Fibroblast of lung (primary cell): ENCODE measurements around the gene CISH. TPM values are rescaled to one million over a fixed set of nuclear protein-coding genes. Genes with fewer than 3 reads are reported as not detected.

Experiments
- DNase-seq, 2 donors: peaks; one replicate each; pipeline versions ENCODE4 v3.0.0 to v3.0.0-alpha.2; 2010; ENCODE audit warnings: low read depth in 2 of 2
- H2AFZ ChIP-seq: 2 replicates; pipeline ENCODE4 v1.5.1; 2012; ENCODE audit warnings: low read length, control low read depth, inconsistent platforms
- H3K27ac ChIP-seq: 2 replicates; pipeline ENCODE4 v1.5.1; 2011; ENCODE audit warnings: low read length, control low read depth; ENCODE audit not compliant: insufficient read depth
- H3K27me3 ChIP-seq: 2 replicates; pipeline ENCODE4 v1.5.1; 2011; ENCODE audit warnings: mild to moderate bottlenecking, low read length; ENCODE audit not compliant: control insufficient read depth, insufficient read depth
- H3K36me3 ChIP-seq: 2 replicates; pipeline ENCODE4 v1.5.1; 2011; ENCODE audit warnings: low read length; ENCODE audit not compliant: control insufficient read depth, insufficient read depth
- H3K4me1 ChIP-seq: 2 replicates; pipeline ENCODE4 v1.5.1; 2011; ENCODE audit warnings: low read length; ENCODE audit not compliant: control insufficient read depth, insufficient read depth; ENCODE audit errors: extremely low read depth
- H3K4me2 ChIP-seq: 2 replicates; pipeline ENCODE4 v1.5.1; 2011; ENCODE audit warnings: low read length, control low read depth; ENCODE audit not compliant: insufficient read depth; ENCODE audit errors: extremely low read depth
- H3K4me3 ChIP-seq, 4 experiments: fragments of 200-600 bp in 1 of 4; sonication (generic) in 1 of 4; replicated peaks in 1 of 4; 2 replicates each; pipeline ENCODE4 v1.5.1; 2011 to 2016; ENCODE audit warnings: low read length in 4 of 4, low read depth in 3 of 4, mild to moderate bottlenecking in 3 of 4, control low read depth in 2 of 4, inconsistent platforms in 1 of 4, mixed read lengths in 1 of 4; ENCODE audit not compliant: insufficient read depth in 1 of 4; ENCODE audit errors: control extremely low read depth in 1 of 4
- H3K79me2 ChIP-seq: 2 replicates; pipeline ENCODE4 v1.5.1; 2012; ENCODE audit warnings: mild to moderate bottlenecking, low read length, inconsistent platforms; ENCODE audit not compliant: control insufficient read depth, insufficient read depth
- H3K9ac ChIP-seq: 2 replicates; pipeline ENCODE4 v1.5.1; 2011; ENCODE audit warnings: mild to moderate bottlenecking, low read length, control low read depth; ENCODE audit not compliant: insufficient read depth
- H3K9me3 ChIP-seq: 2 replicates; pipeline ENCODE4 v1.5.1; 2012; ENCODE audit warnings: low read depth, low read length; ENCODE audit not compliant: control insufficient read depth, insufficient read depth
- H4K20me1 ChIP-seq: 2 replicates; pipeline ENCODE4 v1.5.1; 2011; ENCODE audit warnings: low read length; ENCODE audit not compliant: control insufficient read depth, insufficient read depth; ENCODE audit errors: extremely low read depth
- EZH2 ChIP-seq: IDR thresholded peaks from 2 replicates; pipeline ENCODE4 v1.5.1; 2012; ENCODE audit warnings: low read length, control low read depth, mild to moderate bottlenecking; ENCODE audit errors: missing control alignments
- polyA plus RNA-seq, 2 donors: library from polyadenylated mRNA; depleted of rRNA in 1 of 2; stranded (reverse) in 1 of 2; unstranded in 1 of 2; fragments of >200 nt; gene quantifications; 2 replicates each; pipeline ENCODE4 v1.2.1, GENCODE V29; 2011 to 2012; ENCODE audit warnings: missing spikeins in 1 of 2
- total RNA-seq: library from RNA; depleted of rRNA; stranded (reverse); fragments of >200 nt; gene quantifications from 2 replicates; pipeline ENCODE4 v1.2.1, GENCODE V29; 2014
- TF ChIP-seq, protein P1 (sequence below), 2 donors: IDR thresholded peaks in 1 of 2; conservative IDR thresholded peaks in 1 of 2; 1 replicate in 1 of 2; 2 replicates in 1 of 2; pipeline ENCODE4 v1.5.1; 2011 to 2012; ENCODE audit warnings: low read length in 2 of 2, control low read depth in 1 of 2, inconsistent platforms in 1 of 2, low read depth in 1 of 2, mild to moderate bottlenecking in 1 of 2

Gene CISH
- total and polyA plus RNA-seq, 2 donors (not counting 1 experiment from before 2014, with no cell fraction given), result 0.99 to 1.9 TPM

- Histone ChIP-seq H3K4me3 (no peak overlapping the region), H3K27me3 (no peaks in the 10 kb centered on the region), H3K9me3 (no peaks in the 10 kb centered on the region), H3K9ac (no peak overlapping the region), H2AFZ (no peak overlapping the region), H4K20me1 (no peaks in the 10 kb centered on the region), H3K36me3 (no peaks in the 10 kb centered on the region), H3K27ac (no peak overlapping the region), H3K79me2 (no peaks in the 10 kb centered on the region), H3K4me1 (no peaks in the 10 kb centered on the region), H3K4me2 (no peak overlapping the region)
- TF ChIP-seq EZH2, result no peak
- TF ChIP-seq, protein P1, sequence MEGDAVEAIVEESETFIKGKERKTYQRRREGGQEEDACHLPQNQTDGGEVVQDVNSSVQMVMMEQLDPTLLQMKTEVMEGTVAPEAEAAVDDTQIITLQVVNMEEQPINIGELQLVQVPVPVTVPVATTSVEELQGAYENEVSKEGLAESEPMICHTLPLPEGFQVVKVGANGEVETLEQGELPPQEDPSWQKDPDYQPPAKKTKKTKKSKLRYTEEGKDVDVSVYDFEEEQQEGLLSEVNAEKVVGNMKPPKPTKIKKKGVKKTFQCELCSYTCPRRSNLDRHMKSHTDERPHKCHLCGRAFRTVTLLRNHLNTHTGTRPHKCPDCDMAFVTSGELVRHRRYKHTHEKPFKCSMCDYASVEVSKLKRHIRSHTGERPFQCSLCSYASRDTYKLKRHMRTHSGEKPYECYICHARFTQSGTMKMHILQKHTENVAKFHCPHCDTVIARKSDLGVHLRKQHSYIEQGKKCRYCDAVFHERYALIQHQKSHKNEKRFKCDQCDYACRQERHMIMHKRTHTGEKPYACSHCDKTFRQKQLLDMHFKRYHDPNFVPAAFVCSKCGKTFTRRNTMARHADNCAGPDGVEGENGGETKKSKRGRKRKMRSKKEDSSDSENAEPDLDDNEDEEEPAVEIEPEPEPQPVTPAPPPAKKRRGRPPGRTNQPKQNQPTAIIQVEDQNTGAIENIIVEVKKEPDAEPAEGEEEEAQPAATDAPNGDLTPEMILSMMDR (conservative IDR thresholded peaks at IDR 0.05 in 1 of 2, IDR thresholded peaks at IDR 0.05 in 1 of 2; ENCODE audit: low read depth in 1 of 2, low read length in 2 of 2), result no peak
- no peak for DNase-seq
Observed at GRCh38 chr3:50656417-50657195, 45.0 kb upstream of the CISH start.

GRCh38 chr3:50655009-50655830 lies 43.6 kb upstream of the CISH start:
- DNase-seq, result no peak
- Histone ChIP-seq H3K9me3 (no peaks in the 10 kb centered on the region), H3K36me3 (no peaks in the 10 kb centered on the region), H3K4me2 (no peak overlapping the region), H3K27me3 (no peaks in the 10 kb centered on the region), H3K79me2 (no peaks in the 10 kb centered on the region), H2AFZ (no peak overlapping the region), H4K20me1 (no peaks in the 10 kb centered on the region), H3K9ac (no peak overlapping the region), H3K27ac (no peak overlapping the region), H3K4me3 (no peak overlapping the region), H3K4me1 (no peaks in the 10 kb centered on the region)
- TF ChIP-seq EZH2, result no peak
- TF ChIP-seq, protein P1 (conservative IDR thresholded peaks at IDR 0.05 in 1 of 2, IDR thresholded peaks at IDR 0.05 in 1 of 2; ENCODE audit: low read depth in 1 of 2, low read length in 2 of 2), result no peak

DNA sequence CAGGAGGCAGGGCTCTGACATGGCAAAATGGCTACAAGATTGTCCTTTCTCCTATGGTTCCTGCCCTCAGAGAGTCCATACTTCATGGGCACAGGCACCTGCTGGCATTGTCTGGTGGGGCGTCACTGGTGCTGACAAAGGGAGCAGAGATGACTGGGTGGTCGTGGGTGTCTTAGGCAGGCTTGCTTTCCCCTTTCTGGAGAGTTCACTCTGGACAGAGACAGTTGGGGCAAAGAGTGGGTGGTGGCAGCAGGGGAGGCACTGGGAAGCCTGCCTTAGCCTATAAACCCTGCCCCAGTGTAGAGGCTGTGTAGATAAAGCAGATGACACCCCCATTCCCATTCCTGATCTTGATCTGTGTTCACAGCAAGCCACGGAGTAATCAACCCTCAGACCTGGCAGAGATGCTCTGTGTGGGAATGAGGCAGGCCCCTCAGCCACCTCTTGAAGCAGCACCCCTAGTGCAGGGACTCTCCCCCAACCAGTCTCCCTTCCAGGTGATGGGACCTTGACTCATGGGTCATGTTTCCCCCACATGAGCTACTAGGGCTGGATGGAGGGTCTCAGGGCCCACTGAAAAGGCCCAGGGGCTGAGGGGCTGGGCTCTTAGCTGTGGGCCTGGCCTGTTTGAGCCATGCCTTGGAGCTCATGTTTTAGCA lies 42.5 kb upstream of the CISH start:
- Histone ChIP-seq H3K27me3 (no peaks in the 10 kb centered on the region), H3K9me3 (no peaks in the 10 kb centered on the region), H3K9ac (no peak overlapping the region), H3K79me2 (no peaks in the 10 kb centered on the region), H4K20me1 (no peaks in the 10 kb centered on the region), H3K4me2 (no peak overlapping the region), H3K4me3 (no peak overlapping the region), H3K27ac (no peak overlapping the region), H3K36me3 (no peaks in the 10 kb centered on the region), H2AFZ (no peak overlapping the region), H3K4me1 (no peaks in the 10 kb centered on the region)
- DNase-seq, result no peak
- TF ChIP-seq, protein P1 (conservative IDR thresholded peaks at IDR 0.05 in 1 of 2, IDR thresholded peaks at IDR 0.05 in 1 of 2; ENCODE audit: low read depth in 1 of 2, low read length in 2 of 2), result no peak
- TF ChIP-seq EZH2, result no peak
